Measurements from ENCODE around the gene ARID4B. TPM values are rescaled to one million over a fixed set of nuclear protein-coding genes. Genes with fewer than 3 reads are reported as not detected.
A peak's percentile ranks its signal among the peaks of the same experiment; 100 is the strongest.

ARID4B gene
- total and polyA plus RNA-seq, 2 of the 13 experiments (the other 11 are each of a cell fraction or from before 2014, with no cell fraction given) = 9.7 to 24.6 TPM

GRCh38 chr1:235295902-235296350, 32.1 kb downstream of the ARID4B start (continued):
- TF ChIP-seq E2F5 (CRISPR knock-in tag; conservative IDR thresholded peaks at IDR 0.05) (no peak), TERF1 (CRISPR knock-in tag; IDR thresholded peaks at IDR 0.05) (no peak), SP4 (CRISPR knock-in tag; IDR thresholded peaks at IDR 0.05) (no peak), ZNF329 (CRISPR knock-in tag; IDR thresholded peaks at IDR 0.05; ENCODE audit: low read depth) (0 out of 2 replicates have a peak, but pooled peaks have one; percentile 64), HMGXB4 (CRISPR knock-in tag; IDR thresholded peaks at IDR 0.05; ENCODE audit: borderline replicate concordance in 1 of 2, low read depth in 1 of 2) (no peak), MEIS1 (CRISPR knock-in tag; IDR thresholded peaks at IDR 0.05; ENCODE audit: borderline replicate concordance) (peak; percentile 65; the same call in 1 of the 2 replicates), ZNF558 (CRISPR knock-in tag; IDR thresholded peaks at IDR 0.05; ENCODE audit: borderline replicate concordance) (no peak), POGK (CRISPR knock-in tag; conservative IDR thresholded peaks at IDR 0.05) (0 out of 2 replicates have a peak, but pooled peaks have one; percentile 15), ZNF160 (CRISPR knock-in tag; IDR thresholded peaks at IDR 0.05) (no peak), PRMT3 (CRISPR knock-in tag; IDR thresholded peaks at IDR 0.05; ENCODE audit: borderline replicate concordance, low read depth) (no peak), ZFP1 (CRISPR knock-in tag; IDR thresholded peaks at IDR 0.05) (peak; percentile 86; the same call in 1 of the 2 replicates), ATF4 (CRISPR knock-in tag; IDR thresholded peaks at IDR 0.05) (0 out of 4 replicates have a peak, but pooled peaks of 1 of the 2 experiments have one; percentile 22), XBP1 (CRISPR knock-in tag; IDR thresholded peaks at IDR 0.05) (peak; percentile 62; the same call in 1 of the 2 replicates), SALL2 (CRISPR knock-in tag; IDR thresholded peaks at IDR 0.05) (no peak), ZNF879 (CRISPR knock-in tag; IDR thresholded peaks at IDR 0.05) (no peak), KDM5A (IDR thresholded peaks at IDR 0.05; ENCODE audit: borderline replicate concordance, low read length) (no peak), ZNF451 (CRISPR knock-in tag; IDR thresholded peaks at IDR 0.05) (no peak), TFDP2 (CRISPR knock-in tag; IDR thresholded peaks at IDR 0.05) (no peak), ZNF878 (CRISPR knock-in tag; IDR thresholded peaks at IDR 0.05) (no peak), RORA (CRISPR knock-in tag; IDR thresholded peaks at IDR 0.05) (no peak), NCOR1 (IDR thresholded peaks at IDR 0.05; ENCODE audit: borderline replicate concordance, low read length) (no peak)

Data from HepG2 (cell line).